Endothelial cell of umbilical vein (primary cell): Measurements from ENCODE around the gene ZNF804A. TPM values are rescaled to one million over a fixed set of nuclear protein-coding genes. Genes with fewer than 3 reads are reported as not detected.

Source experiments
- BruUV-seq: library from RNA; stranded (reverse); fragments of 400-500 nt; replicated peaks from 2 replicates; lab custom pipeline; 2021; lab: Mats Ljungman, UMichigan
- CTCF ChIA-PET: fragments of 300-600, 350-600 bp; sonication (Branson Sonifier 250); formaldehyde crosslinking; loops from one replicate; lab custom pipeline; 2021; ENCODE audit warnings: antibody characterized with exemption, inconsistent platforms; lab: Charles Lee
- POLR2A ChIA-PET: fragments of 300-600, 350-600 bp; sonication (Branson Sonifier 250); formaldehyde crosslinking; loops from one replicate; lab custom pipeline; 2021; ENCODE audit warnings: antibody characterized with exemption, inconsistent platforms; lab: Charles Lee
- DNase-seq: peaks from one replicate; pipeline ENCODE4 v3.0.0-alpha.2; 2011; ENCODE audit warnings: low read depth, low spot score
- FAIRE-seq: peaks from 2 replicates; lab custom pipeline; 2011; peaks lifted over from hg19 to GRCh38; lab: Jason Lieb, UNC
- H2AFZ ChIP-seq: 2 replicates; pipeline ENCODE4 v1.6.0; 2012; ENCODE audit warnings: low read depth, low read length, control low read depth, inconsistent platforms
- H3K27ac ChIP-seq: 2 replicates; pipeline ENCODE4 v1.5.1; 2011; ENCODE audit warnings: low read depth, mild to moderate bottlenecking, control low read depth, low read length, moderate library complexity; ENCODE audit not compliant: insufficient read depth
- H3K27me3 ChIP-seq, 2 experiments: 2 replicates each; pipeline versions ENCODE4 v1.6.0 to v1.6.1; 2011; ENCODE audit warnings: low read length in 2 of 2, mixed read lengths in 1 of 2; ENCODE audit not compliant: control insufficient read depth in 2 of 2, insufficient read depth in 2 of 2
- H3K36me3 ChIP-seq, 2 experiments: 2 replicates in 1 of 2; 3 replicates in 1 of 2; pipeline ENCODE4 v1.5.1; 2011; ENCODE audit warnings: low read length in 2 of 2, mild to moderate bottlenecking in 1 of 2, moderate library complexity in 1 of 2; ENCODE audit not compliant: control insufficient read depth in 2 of 2, insufficient read depth in 2 of 2; ENCODE audit errors: extremely low read depth in 1 of 2
- H3K4me1 ChIP-seq: 3 replicates; pipeline ENCODE4 v1.5.1; 2011; ENCODE audit warnings: mild to moderate bottlenecking, low read length; ENCODE audit not compliant: control insufficient read depth, insufficient read depth; ENCODE audit errors: extremely low read depth
- H3K4me2 ChIP-seq: 2 replicates; pipeline ENCODE4 v1.6.1; 2011; ENCODE audit warnings: low read length, control low read depth, mixed read lengths; ENCODE audit not compliant: insufficient read depth
- H3K4me3 ChIP-seq, 3 experiments: fragments of 200-600 bp in 1 of 3; sonication (generic), shearing (Covaris generic) in 1 of 3; replicated peaks in 1 of 3; 2 replicates each; pipeline ENCODE4 v1.5.1; 2011 to 2016; ENCODE audit warnings: control low read depth in 3 of 3, low read length in 3 of 3, mild to moderate bottlenecking in 2 of 3, inconsistent platforms in 1 of 3, low read depth in 1 of 3, moderate library complexity in 1 of 3; ENCODE audit not compliant: insufficient read depth in 1 of 3
- H3K79me2 ChIP-seq: 2 replicates; pipeline ENCODE4 v1.6.0; 2012; ENCODE audit warnings: low read length, inconsistent platforms; ENCODE audit not compliant: control insufficient read depth, insufficient read depth
- H3K9ac ChIP-seq: replicated peaks from 2 replicates; pipeline ENCODE3; 2011; ENCODE audit warnings: low read length, control low read depth; ENCODE audit not compliant: insufficient read depth; ENCODE audit errors: extremely low read depth
- H3K9me1 ChIP-seq: replicated peaks from 3 replicates; pipeline ENCODE4 v1.6.0; 2011; ENCODE audit warnings: mild to moderate bottlenecking, low read length; ENCODE audit not compliant: control insufficient read depth, insufficient read depth; ENCODE audit errors: extremely low read depth
- H3K9me3 ChIP-seq: replicated peaks from 2 replicates; pipeline ENCODE4 v1.5.1; 2012; ENCODE audit warnings: low read length, inconsistent platforms; ENCODE audit not compliant: control insufficient read depth, insufficient read depth
- H4K20me1 ChIP-seq: replicated peaks from 2 replicates; pipeline ENCODE3; 2011; ENCODE audit warnings: mild to moderate bottlenecking, low read length; ENCODE audit not compliant: control insufficient read depth, insufficient read depth; ENCODE audit errors: extremely low read depth
- CTCF ChIP-seq, 2 donors: IDR thresholded peaks; 1 replicate in 1 of 2; 2 replicates in 1 of 2; pipeline ENCODE4 v1.5.1; 2011; ENCODE audit warnings: low read length in 2 of 2, mild to moderate bottlenecking in 2 of 2, moderate library complexity in 2 of 2, control low read depth in 1 of 2, inconsistent platforms in 1 of 2, low read depth in 1 of 2; ENCODE audit not compliant: insufficient read depth in 1 of 2; ENCODE audit errors: extremely low read depth in 1 of 2
- EZH2 ChIP-seq: IDR thresholded peaks from 2 replicates; pipeline ENCODE4 v1.6.1; 2012; ENCODE audit warnings: borderline replicate concordance, low read depth, mild to moderate bottlenecking, moderate library complexity, low read length, inconsistent platforms; ENCODE audit not compliant: severe bottlenecking
- FOS ChIP-seq: IDR thresholded peaks from 2 replicates; pipeline ENCODE4 v1.6.1; 2011; ENCODE audit warnings: mild to moderate bottlenecking, low read length, moderate library complexity, borderline replicate concordance; ENCODE audit not compliant: insufficient read depth
- GATA2 ChIP-seq: IDR thresholded peaks from 2 replicates; pipeline ENCODE4 v1.7.0; 2011; ENCODE audit warnings: low read depth, mild to moderate bottlenecking, moderate library complexity, mixed read lengths, low read length; ENCODE audit not compliant: insufficient read length, insufficient read depth
- JUN ChIP-seq: IDR thresholded peaks from 2 replicates; pipeline ENCODE4 v1.6.1; 2011; ENCODE audit warnings: borderline replicate concordance, low read depth; ENCODE audit not compliant: insufficient read length, insufficient read depth
- MAX ChIP-seq: IDR thresholded peaks from 2 replicates; pipeline ENCODE4 v1.6.1; 2011; ENCODE audit not compliant: insufficient read depth, insufficient read length
- MYC ChIP-seq: IDR thresholded peaks from one replicate; pipeline ENCODE4 v1.6.1; 2011; ENCODE audit warnings: mild to moderate bottlenecking, low read depth, low read length
- POLR2A ChIP-seq: IDR thresholded peaks from 2 replicates; pipeline ENCODE4 v1.6.1; 2012; ENCODE audit warnings: low read depth, mild to moderate bottlenecking, control low read depth, low read length
- POLR2AphosphoS5 ChIP-seq: IDR thresholded peaks from 2 replicates; pipeline ENCODE4 v1.6.1; 2012; ENCODE audit warnings: low read depth, mild to moderate bottlenecking, control low read depth, low read length, moderate library complexity; ENCODE audit not compliant: insufficient read depth
- dilution Hi-C: fragments of 300-500 bp; cut with MboI; formaldehyde crosslinking; loops from one replicate; pipeline ENCODE4 v1.15.0; 2019; ENCODE audit warnings: low sequenced_read_pairs; ENCODE audit not compliant: extremely low pct_ligation_motif_present
- intact Hi-C: fragments of 100-400 bp; cut with micrococcal nuclease; formaldehyde crosslinking; loops from one replicate; pipeline ENCODE4 v1.10.0; 2022
- polyA plus RNA-seq, 4 experiments: library from polyadenylated mRNA; depleted of rRNA in 3 of 4; stranded (reverse) in 3 of 4; unstranded in 1 of 4; fragments of >200 nt; gene quantifications; 2 replicates each; pipeline versions ENCODE4 v1.2.1 to v1.2.3, GENCODE V29; 2011 to 2012; ENCODE audit warnings: missing spikeins in 1 of 4
- total RNA-seq: library from RNA; stranded (reverse); gene quantifications from 2 replicates; pipeline ENCODE4 v1.2.3, GENCODE V29; 2021

Gene ZNF804A
- total and polyA plus RNA-seq, 2 donors (not counting 3 experiments of a cell fraction or from before 2014, with no cell fraction given), result 0.22 TPM; not detected in 1

GRCh38 chr2:184938221-184938985 lies 340.1 kb downstream of the ZNF804A start:
- Histone ChIP-seq H4K20me1 (no peaks in the 10 kb centered on the region), H3K27ac (no peak overlapping the region), H2AFZ (no peak overlapping the region), H3K4me1 (no peaks in the 10 kb centered on the region), H3K4me3 (no peak overlapping the region), H3K9me3 (no peaks in the 10 kb centered on the region), H3K79me2 (no peaks in the 10 kb centered on the region), H3K9ac (no peak overlapping the region), H3K27me3 (no peaks in the 10 kb centered on the region), H3K9me1 (no peaks in the 10 kb centered on the region), H3K4me2 (no peak overlapping the region), H3K36me3 (no peaks in the 10 kb centered on the region)
- ChIA-PET POLR2A (no interaction called here), CTCF (no interaction called here)
- DNase-seq, result no peak
- intact Hi-C loops (no loop called here), dilution Hi-C loops (no loop called here)
- TF ChIP-seq GATA2 (no peak), MYC (no peak), CTCF (IDR thresholded peaks at IDR 0.05; ENCODE audit: extremely low read depth in 1 of 2, insufficient read depth in 1 of 2, low read depth in 1 of 2, low read length in 2 of 2) (no peak), POLR2AphosphoS5 (no peak), JUN (no peak), MAX (no peak), FOS (no peak), EZH2 (no peak), POLR2A (no peak)
- no TSS peak for BruUV-seq
- no peak for FAIRE-seq
